Urinary bladder (tissue), 4 donors: ENCODE measurements around the gene MMP17. TPM values are rescaled to one million over a fixed set of nuclear protein-coding genes. Genes with fewer than 3 reads are reported as not detected.
"Not testable (repeated sequence)": the region's sequence is repeated elsewhere in the genome, so short reads cannot be mapped to it uniquely, and the experiment has no call there.

ENCODE experiments used
- DNase-seq: peaks from one replicate; pipeline ENCODE4 v3.0.0-alpha.2; 2015; ENCODE audit errors: extremely low spot score
- H3K27ac ChIP-seq: one replicate; pipeline ENCODE4 v1.5.1; 2013; ENCODE audit warnings: low read depth, mild to moderate bottlenecking, moderate library complexity
- H3K36me3 ChIP-seq: one replicate; pipeline ENCODE4 v1.6.1; 2013; ENCODE audit warnings: mild to moderate bottlenecking, moderate library complexity; ENCODE audit not compliant: insufficient read depth
- H3K4me1 ChIP-seq: one replicate; pipeline ENCODE4 v1.6.1; 2013; ENCODE audit warnings: mild to moderate bottlenecking, moderate library complexity; ENCODE audit not compliant: insufficient read depth
- H3K4me3 ChIP-seq: one replicate; pipeline ENCODE4 v1.5.1; 2013; ENCODE audit warnings: low read depth, low read length
- WGBS: extraction: QIAGEN DNeasy Blood & Tissue Kit; methylation state at CpG from one replicate; pipeline ENCODE4 v1.1.7; 2013; 5-methylcytosine and 5-hydroxymethylcytosine counted together
- polyA plus RNA-seq: library from polyadenylated mRNA; stranded (reverse); fragments of 200-250 nt; gene quantifications from one replicate; pipeline ENCODE4 v1.2.3, GENCODE V29; 2013
- total RNA-seq: library from RNA; depleted of rRNA; stranded (reverse); fragments of >200 nt; gene quantifications from one replicate; pipeline ENCODE4 v1.2.3, GENCODE V29; 2014
- donor health status: healthy with polysubstance abuse.
- donor health status: healthy.

Gene MMP17
- total and polyA plus RNA-seq, 2 donors: 3.9 to 6.9 TPM

- 76% methylated on average over 16 of the region's 16 CpGs for WGBS
- no peaks in the 10 kb centered on the region for H3K4me1 ChIP-seq
- no peak overlapping the region for H3K27ac ChIP-seq
- DNase-seq: no peak
- no peak overlapping the region for H3K4me3 ChIP-seq
- no peaks in the 10 kb centered on the region for H3K36me3 ChIP-seq
These were observed 54.8 kb downstream of the MMP17 start for GRCh38 chr12:131882804-131883520.

- H3K4me3 ChIP-seq: no peak overlapping the region
- no peak overlapping the region for H3K27ac ChIP-seq
- WGBS: 83% methylated on average over 4 of the region's 4 CpGs
- no peaks in the 10 kb centered on the region for H3K36me3 ChIP-seq
- no peaks in the 10 kb centered on the region for H3K4me1 ChIP-seq
- DNase-seq: no peak
These were observed 55.3 kb downstream of the MMP17 start for GRCh38 chr12:131883521-131883900.

- not testable (repeated sequence) for DNase-seq, H3K4me1 ChIP-seq, H3K27ac ChIP-seq, H3K4me3 ChIP-seq, H3K36me3 ChIP-seq
- WGBS: 89% methylated on average over 8 of the region's 8 CpGs
These were observed 56.9 kb downstream of the MMP17 start for GRCh38 chr12:131885076-131885475.

GRCh38 chr12:131885543-131886057, 57.4 kb downstream of the MMP17 start:
- DNase-seq: no peak
- H3K27ac ChIP-seq: no peak overlapping the region
- H3K4me1 ChIP-seq: no peaks in the 10 kb centered on the region
- WGBS: 92% methylated on average over 7 of the region's 7 CpGs
- H3K36me3 ChIP-seq: no peaks in the 10 kb centered on the region
- no peak overlapping the region for H3K4me3 ChIP-seq

- not testable (repeated sequence) for H3K27ac ChIP-seq, DNase-seq, H3K36me3 ChIP-seq, H3K4me3 ChIP-seq, H3K4me1 ChIP-seq
- 86% methylated on average over 8 of the region's 8 CpGs for WGBS
These were observed 63.5 kb downstream of the MMP17 start for GRCh38 chr12:131891722-131892121.

GRCh38 chr12:131892711-131893604, 64.8 kb downstream of the MMP17 start:
- no peaks in the 10 kb centered on the region for H3K4me1 ChIP-seq
- DNase-seq: no peak
- H3K27ac ChIP-seq: no peak overlapping the region
- no peaks in the 10 kb centered on the region for H3K36me3 ChIP-seq
- 77% methylated on average over 26 of the region's 26 CpGs for WGBS
- no peak overlapping the region for H3K4me3 ChIP-seq

GRCh38 chr12:131893605-131894312, 65.6 kb downstream of the MMP17 start:
- WGBS: 37% methylated on average over 17 of the region's 19 CpGs
- H3K4me1 ChIP-seq: no peaks in the 10 kb centered on the region
- DNase-seq: no peak
- no peak overlapping the region for H3K27ac ChIP-seq
- H3K36me3 ChIP-seq: no peaks in the 10 kb centered on the region
- no peak overlapping the region for H3K4me3 ChIP-seq

GRCh38 chr12:131894313-131894860, 66.2 kb downstream of the MMP17 start, which contains the start of gene ULK1:
Gene ULK1 (plus strand): TSS chr12:131894622. CDS start chr12:131895002, 380 bp downstream.
- Histone ChIP-seq H3K4me3 (peak within 1 kb of the TSS; percentile 99), H3K4me1 (no peaks in the 10 kb centered on the region), H3K27ac (peak within 1 kb of the TSS; percentile 89), H3K36me3 (no peaks in the 10 kb centered on the region)
- WGBS: under 1% methylated on average over 64 of the region's 64 CpGs
- peak; percentile 69 for DNase-seq

GRCh38 chr12:131894981-131895639, 66.9 kb downstream of the MMP17 start:
- DNase-seq: no peak

GRCh38 chr12:131895640-131896079, 67.5 kb downstream of the MMP17 start:
- WGBS: 3% methylated on average over 12 of the region's 12 CpGs
- DNase-seq: no peak
- H3K4me3 ChIP-seq: peak overlapping the region; percentile 99
- no peaks in the 10 kb centered on the region for H3K36me3 ChIP-seq
- H3K27ac ChIP-seq: peak overlapping the region; percentile 96
- H3K4me1 ChIP-seq: no peaks in the 10 kb centered on the region

More at GRCh38 chr12:131894981-131895639, 66.9 kb downstream of the MMP17 start:
- peak overlapping the region; percentile 99 for H3K4me3 ChIP-seq
- no peaks in the 10 kb centered on the region for H3K4me1 ChIP-seq
- H3K36me3 ChIP-seq: no peaks in the 10 kb centered on the region
- H3K27ac ChIP-seq: peak overlapping the region; percentile 62
- WGBS: 2% methylated on average over 54 of the region's 54 CpGs

GRCh38 chr12:131896080-131896810, 68.1 kb downstream of the MMP17 start:
- Histone ChIP-seq H3K27ac (peak overlapping the region; percentile 96), H3K4me1 (no peaks in the 10 kb centered on the region), H3K4me3 (peak overlapping the region; percentile 99), H3K36me3 (no peaks in the 10 kb centered on the region)
- peak; percentile 25 for DNase-seq
- WGBS: under 1% methylated on average over 39 of the region's 39 CpGs

- no peak overlapping the region for H3K4me3 ChIP-seq
- no peak for DNase-seq
- WGBS: 63% methylated on average over 14 of the region's 14 CpGs
- no peaks in the 10 kb centered on the region for H3K36me3 ChIP-seq
- peak overlapping the region; percentile 71 for H3K27ac ChIP-seq
- no peaks in the 10 kb centered on the region for H3K4me1 ChIP-seq
These were observed 68.6 kb downstream of the MMP17 start for GRCh38 chr12:131896811-131897270.
